ENCODE results near the gene PROKR2.

- TF ChIP-seq POLR2A (IDR thresholded peaks at IDR 0.05; ENCODE audit: low read length) (no peak), GATA1 (IDR thresholded peaks at IDR 0.05; ENCODE audit: low read depth, low read length) (no peak)
Observed at GRCh38 chr20:5312518-5312917, 4.2 kb downstream of the PROKR2 start.

All from erythroblast (primary cell).